Measurements from ENCODE around the gene NDUFA11.
A peak's percentile ranks its signal among the peaks of the same experiment; 100 is the strongest.

NDUFA11 gene

DNA sequence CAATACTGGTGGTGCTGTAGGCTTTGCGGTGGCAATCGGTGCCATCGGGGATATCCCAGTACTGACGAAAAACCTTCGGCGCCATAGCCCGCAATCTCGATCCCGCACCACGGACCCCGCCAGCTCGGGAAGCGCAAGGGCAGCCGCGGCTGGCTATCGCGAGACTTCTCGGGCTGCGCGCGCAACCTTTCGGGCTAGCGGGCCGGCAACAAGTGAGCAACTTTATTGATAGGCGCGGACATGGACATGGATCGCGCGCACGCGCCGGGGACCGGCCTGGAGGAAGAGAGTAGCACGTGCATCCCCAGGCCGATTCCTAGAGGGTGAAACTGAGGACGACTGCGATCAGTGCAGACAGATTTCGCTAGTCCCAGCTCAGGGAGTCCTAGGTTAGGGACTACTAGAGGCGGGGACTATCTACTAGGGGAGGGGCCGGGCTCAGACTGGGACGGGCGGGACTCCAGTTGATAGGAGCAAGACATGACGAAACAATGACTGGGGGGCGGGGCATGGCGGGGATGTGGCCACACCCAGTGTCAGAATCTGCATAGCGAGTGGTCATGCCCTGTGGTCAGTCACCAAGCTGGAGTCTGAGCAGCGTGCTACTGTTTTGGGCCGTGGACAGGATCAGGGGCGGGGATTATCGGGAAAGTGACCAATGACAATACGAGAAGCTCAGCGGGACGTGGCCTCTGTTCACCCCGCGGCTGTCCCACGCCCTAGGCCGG, at the start of gene NDUFA11:
Gene NDUFA11 (minus strand): TSS at position 167 of the 728 bp plus-strand sequence. CDS start 82 bp downstream, at position 85.
- peak; percentile 100 for DNase-seq

DNA sequence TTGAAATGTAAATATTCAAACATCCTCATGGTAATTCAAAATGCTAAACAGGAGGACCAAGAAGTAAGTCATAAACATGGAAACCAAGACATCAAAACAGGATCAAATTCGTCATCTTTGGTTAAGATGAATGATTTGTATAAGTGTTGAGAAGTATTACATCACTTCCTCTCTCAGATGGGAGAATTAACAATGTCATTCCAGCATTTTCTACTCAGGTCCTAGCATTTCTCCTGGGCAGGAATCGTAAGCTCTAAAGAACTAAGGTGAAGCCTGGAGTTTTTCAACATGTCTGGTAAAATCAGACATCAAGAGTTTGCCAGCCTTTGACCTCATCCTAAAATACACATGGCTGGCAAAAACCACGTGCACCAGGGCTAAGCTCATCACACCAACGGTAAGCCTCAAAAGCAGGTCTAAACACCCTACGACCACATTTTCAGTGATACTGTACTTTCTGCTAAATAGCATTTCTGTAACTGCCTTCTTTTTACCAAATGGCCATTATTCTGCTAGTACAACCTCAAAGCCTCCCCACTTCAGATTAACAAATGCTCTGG, 49.5 kb upstream of the NDUFA11 start:
- DNase-seq, result no peak

- no peak for DNase-seq
Observed at GRCh38 chr19:5952193-5953029, 48.8 kb upstream of the NDUFA11 start.

- no peak for DNase-seq
Observed at GRCh38 chr19:5951338-5951861, 47.8 kb upstream of the NDUFA11 start.

- no peak for DNase-seq
Observed at GRCh38 chr19:5950741-5951140, 47.2 kb upstream of the NDUFA11 start.

DNA sequence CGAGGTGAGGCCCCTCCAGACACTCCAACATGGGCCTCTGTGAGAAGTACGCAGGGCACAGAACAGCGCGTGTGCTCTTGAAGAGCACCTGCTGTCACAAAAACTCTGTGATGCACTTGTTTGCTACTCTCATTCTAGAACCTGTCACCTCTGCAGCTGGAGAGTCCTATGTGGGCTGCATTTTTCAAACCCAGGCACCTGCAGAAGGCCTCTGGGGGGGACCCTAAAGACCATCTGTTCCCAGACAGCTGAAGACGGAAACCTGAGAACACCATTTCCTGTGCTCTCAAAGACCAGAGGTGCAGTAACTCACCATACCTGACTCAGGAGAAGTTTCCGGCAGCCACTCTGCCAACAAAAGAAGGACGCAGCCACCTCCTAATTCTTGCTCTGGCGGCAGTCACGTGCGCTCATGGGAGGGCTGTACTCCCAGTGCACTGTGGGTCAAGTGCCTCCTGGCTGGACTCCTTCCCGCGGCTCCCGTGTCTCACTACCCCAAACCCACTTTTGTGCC, 46.3 kb upstream of the NDUFA11 start:
- no peak for DNase-seq

- no peak for DNase-seq
Observed at GRCh38 chr19:5948752-5949564, 45.4 kb upstream of the NDUFA11 start.

GRCh38 chr19:5947435-5947834, 43.8 kb upstream of the NDUFA11 start:
- no peak for DNase-seq

GRCh38 chr19:5943623-5944022, 40.0 kb upstream of the NDUFA11 start:
- DNase-seq, result no peak

GRCh38 chr19:5943045-5943444, 39.5 kb upstream of the NDUFA11 start:
- no peak for DNase-seq

GRCh38 chr19:5941673-5942072, 38.1 kb upstream of the NDUFA11 start:
- no peak for DNase-seq

GRCh38 chr19:5940260-5941208, 36.9 kb upstream of the NDUFA11 start:
- no peak for DNase-seq

DNA sequence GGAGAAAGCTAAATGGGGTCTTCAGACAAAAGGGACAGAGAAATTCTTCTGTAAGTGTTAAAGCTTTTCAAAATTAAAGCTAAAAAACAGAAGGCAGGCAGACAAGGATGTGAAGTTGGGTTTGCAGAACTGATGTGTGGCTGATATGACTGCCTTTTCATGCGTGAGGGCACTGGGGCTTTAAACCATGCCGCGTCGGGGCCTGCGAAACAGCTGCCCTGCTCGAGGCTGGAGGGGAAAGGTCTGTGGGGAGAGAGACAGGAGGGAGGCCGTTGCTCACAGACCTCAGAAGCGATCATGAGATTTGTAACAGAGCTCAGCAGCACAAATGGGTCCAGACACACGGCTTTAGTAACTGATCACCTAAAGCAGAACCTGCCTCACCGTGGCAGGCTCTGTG, 34.0 kb upstream of the NDUFA11 start:
- no peak for DNase-seq

- no peak for DNase-seq
Observed at GRCh38 chr19:5936292-5936592, 32.7 kb upstream of the NDUFA11 start.

DNA sequence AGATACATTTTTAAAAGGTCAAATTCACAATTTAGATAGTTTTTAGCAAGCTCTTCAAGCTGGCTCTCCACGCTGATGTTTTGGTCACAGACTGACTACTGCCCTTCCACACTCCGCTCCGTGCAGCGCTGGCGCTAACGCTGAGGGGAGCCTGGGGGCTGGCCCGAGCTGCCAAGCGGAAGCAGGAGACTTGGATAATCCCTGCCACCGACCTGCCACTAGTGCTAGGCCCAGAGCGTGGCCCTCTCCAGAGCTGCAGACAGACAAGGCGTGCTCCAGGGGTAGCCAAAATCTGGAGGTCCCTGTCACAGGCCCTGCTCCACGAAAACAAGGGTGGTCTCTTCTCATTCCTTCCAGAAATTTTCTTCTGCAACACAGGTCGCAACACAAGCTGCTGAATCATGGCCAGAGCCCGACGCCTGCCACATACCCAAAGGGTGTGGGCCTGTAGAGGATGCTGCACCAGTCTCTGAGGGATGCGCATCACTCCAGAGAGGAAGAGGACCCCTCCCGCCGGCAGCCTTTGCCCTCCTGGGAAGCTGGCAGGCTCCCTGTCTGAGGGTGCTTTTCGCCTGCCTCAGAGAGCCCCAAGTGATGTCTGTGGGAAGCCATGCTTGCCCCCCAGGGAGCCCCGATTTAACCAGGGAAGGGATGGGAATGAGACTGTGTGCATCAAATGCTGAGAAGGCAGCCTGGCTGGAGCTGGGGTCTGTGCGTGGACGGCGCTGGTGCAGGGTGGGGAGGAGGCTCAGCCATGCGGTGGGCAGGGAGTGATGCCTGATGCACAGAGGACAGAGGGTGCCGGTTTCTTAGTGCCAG, 32.1 kb upstream of the NDUFA11 start:
- DNase-seq, result no peak

DNA sequence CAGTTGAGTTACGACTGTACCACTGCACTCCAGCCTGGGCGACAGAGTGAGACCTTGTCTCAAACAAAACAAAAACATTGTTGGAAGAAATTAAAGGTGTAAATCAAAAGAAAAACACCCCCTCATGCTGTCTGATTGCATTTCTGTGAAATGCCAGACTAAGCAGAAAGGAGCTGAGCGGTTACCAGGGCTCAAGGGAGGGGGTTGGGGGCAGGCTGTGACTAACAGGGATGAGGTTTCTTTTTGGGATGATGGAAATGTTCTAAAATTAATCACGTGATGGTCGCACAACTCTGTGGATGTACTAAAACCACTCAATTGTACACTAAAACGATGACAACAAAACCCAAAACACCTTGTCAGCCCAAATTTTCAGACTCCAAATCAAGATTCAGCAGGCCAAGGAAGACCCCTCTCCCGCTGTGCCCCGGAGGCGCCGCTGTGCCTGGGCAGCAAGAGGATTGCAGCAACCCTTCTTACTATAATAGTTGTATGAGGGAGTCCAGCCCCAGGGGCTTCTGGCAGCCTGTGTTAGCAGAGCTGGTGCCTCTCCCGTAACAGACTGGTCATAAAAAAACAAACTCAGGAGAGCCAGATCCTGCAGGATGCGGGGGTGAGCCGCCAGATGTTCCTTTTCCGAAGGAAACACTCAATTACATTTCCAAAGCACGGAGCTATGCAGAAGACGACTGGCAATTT, 31.3 kb upstream of the NDUFA11 start:
- no peak for DNase-seq

DNA sequence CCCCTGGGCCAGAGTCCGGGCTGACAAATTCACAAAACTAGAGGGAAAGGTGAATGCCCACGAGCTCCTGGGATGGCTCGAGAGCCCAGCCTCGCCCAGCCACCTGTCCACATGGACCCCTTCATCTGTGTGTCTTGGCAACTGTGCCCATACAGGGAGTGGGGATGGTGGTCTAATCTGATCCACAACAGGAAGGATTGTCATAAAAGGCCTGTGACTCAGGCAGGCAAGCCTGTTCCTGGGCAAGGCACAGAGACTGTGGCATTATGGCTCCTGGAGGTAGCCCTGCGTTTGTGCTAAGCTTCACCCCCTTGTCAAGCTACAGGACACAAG, 30.4 kb upstream of the NDUFA11 start:
- no peak for DNase-seq

DNA sequence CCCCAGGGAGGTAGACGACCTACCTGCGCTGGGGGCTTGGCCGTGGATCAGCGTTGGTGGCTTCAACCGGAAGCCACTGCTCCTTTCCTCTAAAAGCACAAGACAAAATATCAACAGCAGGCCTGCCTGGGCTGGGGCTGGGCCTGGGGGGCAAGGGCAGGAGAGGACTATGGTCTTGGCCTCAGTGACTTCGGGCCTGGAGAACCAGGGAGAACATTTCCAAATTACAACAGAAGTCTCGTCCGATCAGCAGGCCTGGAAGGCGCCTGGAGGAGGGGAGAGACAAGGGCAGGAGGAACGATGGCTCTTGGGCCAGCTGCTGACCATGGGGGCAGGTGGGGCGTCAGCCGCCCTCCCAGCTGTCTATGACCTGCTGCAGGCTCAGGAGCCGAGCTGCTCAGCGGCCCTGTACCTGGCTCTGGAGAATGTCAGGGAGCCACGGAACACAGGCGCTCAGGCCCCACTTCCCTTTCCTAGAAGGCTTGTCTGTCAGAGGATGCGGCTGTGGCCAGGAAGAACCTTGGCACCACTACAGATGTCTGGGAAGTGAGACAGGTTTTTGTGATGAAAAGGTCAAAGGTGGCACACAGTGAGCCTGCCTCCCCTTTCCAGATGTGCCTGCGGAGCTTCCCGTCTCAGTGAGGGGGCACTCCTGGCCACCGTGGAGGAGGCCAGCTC, 29.9 kb upstream of the NDUFA11 start:
- DNase-seq, result no peak

GRCh38 chr19:5932609-5933262, 29.1 kb upstream of the NDUFA11 start:
- DNase-seq, result no peak
